HepG2 (cell line): ENCODE measurements around the gene OTUB2. TPM values are rescaled to one million over a fixed set of nuclear protein-coding genes. Genes with fewer than 3 reads are reported as not detected.

Experiments used
- ATAC-seq: fragments of 200-7000 bp; cut with Tn5 transposase; 3 replicates; pipeline ENCODE4 v1.9.1; 2020; ENCODE audit warnings: mild to moderate bottlenecking, moderate library complexity
- BruUV-seq: library from RNA; stranded (reverse); fragments of 400-500 nt; replicated peaks from 2 replicates; lab custom pipeline; 2021; lab: Mats Ljungman, UMichigan
- CTCF ChIA-PET: fragments of 300-600 bp; formaldehyde crosslinking; extraction: SDS; loops from one replicate; lab custom pipeline; 2021; ENCODE audit warnings: low total read pairs, inconsistent platforms, low intra/inter-chr PET ratio; lab: Yijun Ruan, JAX
- POLR2A ChIA-PET: fragments of 350-600 bp; sonication (Branson Sonifier 250); formaldehyde crosslinking; loops from one replicate; lab custom pipeline; 2020; ENCODE audit warnings: antibody characterized with exemption, inconsistent platforms; lab: Yijun Ruan, JAX
- DNase-seq: peaks from one replicate; pipeline ENCODE4 v3.0.0-alpha.2; 2015; ENCODE audit warnings: low spot score
- FAIRE-seq: peaks from 3 replicates; lab custom pipeline; 2011; peaks lifted over from hg19 to GRCh38; lab: Jason Lieb, UNC
- H2AFZ ChIP-seq: one replicate; pipeline ENCODE4 v1.6.1; 2011; ENCODE audit warnings: low read length, inconsistent platforms
- H3K27ac ChIP-seq: fragments of 300-600 bp; 3 replicates; pipeline ENCODE4 v1.8.0; 2011; ENCODE audit warnings: mixed run types, mild to moderate bottlenecking, mixed read lengths, low read length, inconsistent platforms; ENCODE audit not compliant: insufficient read depth; ENCODE audit errors: extremely low read length
- H3K27me3 ChIP-seq, 2 experiments: fragments of 200-600 bp in 1 of 2; 2 replicates in 1 of 2; 3 replicates in 1 of 2; pipeline versions ENCODE4 v1.6.0 to v1.8.0; 2011; ENCODE audit warnings: low read length in 2 of 2, mild to moderate bottlenecking in 2 of 2, moderate library complexity in 2 of 2, inconsistent platforms in 1 of 2; ENCODE audit not compliant: insufficient read depth in 2 of 2, control insufficient read depth in 1 of 2
- H3K36me3 ChIP-seq, 2 experiments: fragments of 200-600 bp in 1 of 2; replicated peaks in 1 of 2; 2 replicates in 1 of 2; 3 replicates in 1 of 2; pipeline versions ENCODE4 v1.5.1 to v1.8.0; 2011; ENCODE audit warnings: low read length in 2 of 2, inconsistent platforms in 1 of 2; ENCODE audit not compliant: insufficient read depth in 2 of 2, control insufficient read depth in 1 of 2
- H3K4me1 ChIP-seq: 2 replicates; pipeline ENCODE4 v1.5.1; 2012; ENCODE audit warnings: low read length, inconsistent platforms; ENCODE audit not compliant: insufficient read depth
- H3K4me2 ChIP-seq: 2 replicates; pipeline ENCODE4 v1.6.0; 2011; ENCODE audit warnings: low read depth, low read length, inconsistent platforms
- H3K4me3 ChIP-seq, 3 experiments: fragments of 200-600 bp in 1 of 3; sonication (generic), shearing (Covaris generic) in 1 of 3; replicated peaks in 1 of 3; 2 replicates each; pipeline ENCODE4 v1.5.1; 2011 to 2016; ENCODE audit warnings: low read length in 3 of 3, inconsistent platforms in 2 of 3, low read depth in 2 of 3, mild to moderate bottlenecking in 2 of 3, control low read depth in 1 of 3, mixed read lengths in 1 of 3; ENCODE audit not compliant: insufficient read depth in 1 of 3
- H3K79me2 ChIP-seq: one replicate; pipeline ENCODE4 v1.6.1; 2011; ENCODE audit warnings: low read length, inconsistent platforms; ENCODE audit not compliant: insufficient read depth
- H3K9ac ChIP-seq: 2 replicates; pipeline ENCODE4 v1.6.0; 2011; ENCODE audit warnings: mild to moderate bottlenecking, low read depth, low read length, inconsistent platforms; ENCODE audit not compliant: insufficient read depth
- H3K9me3 ChIP-seq: 2 replicates; pipeline ENCODE4 v1.5.1; 2012; ENCODE audit warnings: mild to moderate bottlenecking, low read length
- H4K20me1 ChIP-seq: 2 replicates; pipeline ENCODE4 v1.6.0; 2011; ENCODE audit warnings: inconsistent platforms, mild to moderate bottlenecking, low read length, moderate library complexity; ENCODE audit not compliant: insufficient read depth
- E2F5 ChIP-seq: sonication (generic); formaldehyde crosslinking; conservative IDR thresholded peaks from 2 replicates; pipeline ENCODE4 v1.4.0; 2020; ENCODE audit warnings: missing genetic modification reagents
- EEA1 ChIP-seq: sonication (generic); formaldehyde crosslinking; IDR thresholded peaks from 2 replicates; pipeline ENCODE4 v1.5.1; 2020; ENCODE audit warnings: mild to moderate bottlenecking, missing genetic modification reagents, borderline replicate concordance
- FOSL2 ChIP-seq: sonication (generic); formaldehyde crosslinking; IDR thresholded peaks from 2 replicates; pipeline ENCODE4 v1.4.0; 2020; ENCODE audit warnings: missing genetic modification reagents
- FOXO4 ChIP-seq: sonication (generic); formaldehyde crosslinking; conservative IDR thresholded peaks from 2 replicates; pipeline ENCODE4 v1.8.1; 2023; ENCODE audit warnings: missing genetic modification reagents
- PBX2 ChIP-seq: IDR thresholded peaks from 2 replicates; pipeline ENCODE4 v1.6.1; 2016; ENCODE audit warnings: control low read depth
- RCOR2 ChIP-seq: IDR thresholded peaks from 2 replicates; pipeline ENCODE4 v1.6.1; 2016; ENCODE audit warnings: missing biosample characterization, missing genetic modification reagents
- SIX1 ChIP-seq: sonication (generic); formaldehyde crosslinking; IDR thresholded peaks from 2 replicates; pipeline ENCODE4 v1.4.0; 2020; ENCODE audit warnings: missing genetic modification reagents, borderline replicate concordance
- TCF7L2 ChIP-seq: IDR thresholded peaks from 2 replicates; pipeline ENCODE4 v1.6.1; 2011; ENCODE audit warnings: mild to moderate bottlenecking, low read depth, low read length, moderate library complexity
- ZC3H13 ChIP-seq: sonication (generic); formaldehyde crosslinking; IDR thresholded peaks from 2 replicates; pipeline ENCODE4 v1.8.1; 2023; ENCODE audit warnings: mild to moderate bottlenecking, missing genetic modification reagents, moderate library complexity
- ZC3H4 ChIP-seq: sonication (generic); formaldehyde crosslinking; IDR thresholded peaks from 2 replicates; pipeline ENCODE4 v1.4.0; 2020; ENCODE audit warnings: missing genetic modification reagents, borderline replicate concordance
- ZNF143 ChIP-seq: sonication (generic); formaldehyde crosslinking; IDR thresholded peaks from 2 replicates; pipeline ENCODE4 v1.4.0; 2020; ENCODE audit warnings: missing genetic modification reagents
- ZNF17 ChIP-seq: sonication (generic); formaldehyde crosslinking; IDR thresholded peaks from 2 replicates; pipeline ENCODE4 v1.5.0; 2020; ENCODE audit warnings: mild to moderate bottlenecking, missing genetic modification reagents
- ZNF605 ChIP-seq: sonication (generic); formaldehyde crosslinking; IDR thresholded peaks from 2 replicates; pipeline ENCODE4 v1.8.0; 2022; ENCODE audit warnings: mild to moderate bottlenecking, missing genetic modification reagents
- ZNF678 ChIP-seq: sonication (generic); formaldehyde crosslinking; IDR thresholded peaks from 2 replicates; pipeline ENCODE4 v1.4.0; 2020; ENCODE audit warnings: mild to moderate bottlenecking, missing genetic modification reagents
- WGBS: methylation state at CpG from one replicate; pipeline ENCODE4 v1.1.6; 2017; ENCODE audit warnings: low lambda C conversion rate; 5-methylcytosine and 5-hydroxymethylcytosine counted together
- in situ Hi-C: cut with HindIII; loops from 2 replicates; pipeline ENCODE4 v1.10.0; 2017; ENCODE audit warnings: low pct_unique_long_range_greater_than_20kb; ENCODE audit not compliant: extremely low pct_ligation_motif_present
- intact Hi-C: fragments of 100-400 bp; cut with micrococcal nuclease; formaldehyde crosslinking; loops from one replicate; pipeline ENCODE4 v1.10.0; 2022; ENCODE audit not compliant: unreplicated experiment
- polyA plus RNA-seq, 8 experiments: library from polyadenylated mRNA; depleted of rRNA in 3 of 8; stranded (reverse) in 7 of 8; unstranded in 1 of 8; fragments of >200 nt; fragmentation: Illumina TruSeq in 4 of 8; extraction: Trizol in 4 of 8; gene quantifications; 2 replicates each; pipeline versions ENCODE4 v1.2.1 to v1.2.3, GENCODE V29; 2011 to 2016; ENCODE audit warnings: low read depth in 4 of 8, missing spikeins in 1 of 8, mixed read lengths in 1 of 8; ENCODE audit not compliant: insufficient read depth in 1 of 8
- total RNA-seq, 5 experiments: library from RNA; depleted of rRNA; stranded (reverse); fragments of >200 nt; fragmentation: Illumina TruSeq; extraction: Trizol; gene quantifications; 2 replicates each; pipeline ENCODE4 v1.2.3, GENCODE V29; 2016; ENCODE audit warnings: low read depth in 1 of 5
- TF ChIP-seq, protein P1 (sequence below): IDR thresholded peaks from 2 replicates; pipeline ENCODE4 v1.6.1; 2018; ENCODE audit warnings: missing genetic modification reagents

OTUB2 gene
- total and polyA plus RNA-seq, 2 of the 13 experiments (the other 11 are each of a cell fraction or from before 2014, with no cell fraction given), result 2.2 to 2.4 TPM

- POLR2A ChIA-PET, result no interaction called here
- in situ Hi-C loops (no loop called here), intact Hi-C loops (no loop called here)
- CTCF ChIA-PET, result no interaction called here
- Histone ChIP-seq H3K4me2 (no peak overlapping the region), H3K27me3 (no peaks in the 10 kb centered on the region), H3K9me3 (no peaks in the 10 kb centered on the region), H3K9ac (no peak overlapping the region), H3K36me3 (no peaks in the 10 kb centered on the region), H3K4me3 (no peak overlapping the region), H3K79me2 (no peaks in the 10 kb centered on the region), H4K20me1 (no peaks in the 10 kb centered on the region), H3K27ac (no peak overlapping the region), H3K4me1 (peaks cover 7% of the 10 kb centered on the region), H2AFZ (no peak overlapping the region)
- TF ChIP-seq TCF7L2, result no peak
- TF ChIP-seq RCOR2 (CRISPR knock-in tag), result no peak
- TF ChIP-seq ZC3H13 (CRISPR knock-in tag), result no peak
- no peak for TF ChIP-seq FOSL2 (CRISPR knock-in tag)
- no peak for TF ChIP-seq EEA1
- TF ChIP-seq SIX1 (CRISPR knock-in tag), result no peak
- TF ChIP-seq, protein P1, sequence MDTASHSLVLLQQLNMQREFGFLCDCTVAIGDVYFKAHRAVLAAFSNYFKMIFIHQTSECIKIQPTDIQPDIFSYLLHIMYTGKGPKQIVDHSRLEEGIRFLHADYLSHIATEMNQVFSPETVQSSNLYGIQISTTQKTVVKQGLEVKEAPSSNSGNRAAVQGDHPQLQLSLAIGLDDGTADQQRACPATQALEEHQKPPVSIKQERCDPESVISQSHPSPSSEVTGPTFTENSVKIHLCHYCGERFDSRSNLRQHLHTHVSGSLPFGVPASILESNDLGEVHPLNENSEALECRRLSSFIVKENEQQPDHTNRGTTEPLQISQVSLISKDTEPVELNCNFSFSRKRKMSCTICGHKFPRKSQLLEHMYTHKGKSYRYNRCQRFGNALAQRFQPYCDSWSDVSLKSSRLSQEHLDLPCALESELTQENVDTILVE (CRISPR knock-in tag), result no peak
- no peak for TF ChIP-seq ZNF678 (CRISPR knock-in tag)
- no TSS peak for BruUV-seq
- 95% methylated on average over 5 of the region's 5 CpGs for WGBS
- ATAC-seq (no peak), FAIRE-seq (no peak), DNase-seq (no peak)
Observed at GRCh38 chr14:94088516-94088915, 62.4 kb downstream of the OTUB2 start.

DNA sequence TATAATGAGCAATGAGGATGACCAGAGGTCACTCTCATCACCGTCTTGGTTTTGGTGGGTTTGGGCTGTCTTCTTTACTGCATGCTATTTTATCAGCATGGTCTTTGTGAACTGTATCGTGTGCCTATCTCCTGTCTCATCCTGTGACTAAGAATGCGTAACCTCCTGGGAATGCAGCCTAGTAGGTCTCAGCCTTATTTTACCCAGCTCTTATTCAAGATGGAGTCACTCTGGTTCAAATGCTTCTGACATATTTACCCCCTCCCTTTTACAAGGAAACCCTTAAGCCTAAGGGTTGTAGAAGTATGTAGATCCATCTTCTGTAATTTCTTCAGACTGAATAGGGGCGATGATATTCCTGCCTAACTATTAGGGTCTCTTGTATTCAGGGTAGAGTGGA lies 63.3 kb downstream of the OTUB2 start:
- CTCF ChIA-PET, result no interaction called here
- no peaks in the 10 kb centered on the region for H3K9me3 ChIP-seq
- no peak for FAIRE-seq
- no peaks in the 10 kb centered on the region for H3K79me2 ChIP-seq
- no peak overlapping the region for H3K4me2 ChIP-seq
- intact Hi-C loops, result no loop called here
- H3K27ac ChIP-seq, result no peak overlapping the region
- in situ Hi-C loops, result no loop called here
- H3K4me1 ChIP-seq, result peaks cover 14% of the 10 kb centered on the region
- WGBS, result 97% methylated on average over 4 of the region's 4 CpGs
- H3K9ac ChIP-seq, result no peak overlapping the region
- DNase-seq, result no peak
- no TSS peak for BruUV-seq
- ATAC-seq, result no peak
- POLR2A ChIA-PET, result interaction anchor here (1.2 kb wide), 1 partner anchor 8 kb away, joined by 4 read pairs; the partner anchor contains the start of genes DDX24 and IFI27L1
- no peaks in the 10 kb centered on the region for H4K20me1 ChIP-seq
- H2AFZ ChIP-seq, result no peak overlapping the region
- H3K27me3 ChIP-seq, result no peaks in the 10 kb centered on the region
- no peak overlapping the region for H3K4me3 ChIP-seq
- H3K36me3 ChIP-seq, result no peaks in the 10 kb centered on the region
- TF ChIP-seq ZNF17 (CRISPR knock-in tag) (no peak), ZC3H4 (no peak), ZNF143 (CRISPR knock-in tag) (no peak), ZNF605 (CRISPR knock-in tag) (no peak), E2F5 (CRISPR knock-in tag) (no peak), PBX2 (CRISPR knock-in tag) (no peak), FOXO4 (CRISPR knock-in tag) (no peak)
